Embryonic facial prominence (tissue), 1 donor: ENCODE measurements around the gene RGS17.
"Not testable (repeated sequence)": the region's sequence is repeated elsewhere in the genome, so short reads cannot be mapped to it uniquely, and the experiment has no call there.

Source experiments
- DNase-seq: peaks from one replicate; pipeline ENCODE4 v3.0.0-alpha.2; 2016; ENCODE audit errors: extremely low spot score

The RGS17 gene

DNA sequence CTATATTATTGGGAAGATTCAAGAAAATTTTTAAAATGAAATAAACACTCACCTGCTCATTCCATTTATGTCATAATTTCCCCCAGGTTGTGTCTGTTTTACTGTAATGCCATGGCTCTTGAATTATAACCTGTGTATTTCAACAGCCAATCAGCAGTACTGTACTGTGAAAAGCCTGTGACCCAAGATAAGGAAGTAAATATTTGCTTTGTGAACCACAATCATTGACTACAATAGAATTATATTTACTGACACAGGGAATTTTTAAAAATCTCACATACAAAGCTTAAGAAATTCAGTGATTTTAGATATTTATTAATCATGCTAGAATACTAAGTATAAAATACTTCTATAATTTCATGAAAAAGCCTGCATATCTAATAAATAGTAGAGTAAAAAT lies 6.0 kb downstream of the RGS17 start:
- no peak for DNase-seq

GRCh38 chr6:153123801-153124200 lies 7.3 kb downstream of the RGS17 start:
- DNase-seq, result no peak

DNA sequence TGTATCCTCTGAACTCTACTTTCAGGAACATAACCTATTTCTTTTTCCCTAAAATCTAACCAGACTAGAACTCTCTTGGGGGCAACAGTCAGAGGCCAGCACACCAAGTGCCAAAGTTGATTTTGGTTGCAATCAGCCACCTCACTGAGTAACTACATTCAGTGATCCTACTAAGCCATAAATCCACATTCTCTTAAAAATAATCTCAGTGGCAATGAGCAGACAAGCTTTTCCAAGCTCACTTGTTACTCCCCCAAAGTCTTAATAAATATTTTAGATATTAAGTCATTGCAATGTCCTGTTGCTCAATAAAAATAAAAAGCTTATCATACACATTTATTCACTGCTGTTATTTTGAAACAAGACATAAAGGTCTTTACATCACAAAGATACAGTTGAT lies 9.8 kb downstream of the RGS17 start:
- no peak for DNase-seq

GRCh38 chr6:153117986-153118879 lies 12.8 kb downstream of the RGS17 start:
- DNase-seq, result no peak

GRCh38 chr6:153111082-153111481 lies 20.0 kb downstream of the RGS17 start:
- not testable (repeated sequence) for DNase-seq

DNA sequence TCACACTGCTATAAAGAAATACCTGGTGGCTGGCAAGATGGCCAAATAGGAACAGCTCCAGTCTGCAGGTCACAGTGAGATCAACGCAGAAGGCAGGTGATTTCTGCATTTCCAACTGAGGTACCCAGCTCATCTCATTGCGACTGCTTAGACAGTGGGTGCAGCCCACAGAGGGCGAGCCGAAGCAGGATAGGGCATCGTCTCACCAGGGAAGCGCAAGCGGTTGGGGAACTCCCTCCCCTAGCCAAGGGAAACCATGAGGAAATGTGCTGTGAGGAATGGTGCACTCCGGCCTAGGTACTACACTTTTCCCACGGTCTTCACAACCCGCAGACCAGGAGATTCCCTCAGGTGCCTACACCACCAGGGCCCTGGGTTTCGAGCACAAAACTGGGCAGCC lies 20.5 kb downstream of the RGS17 start:
- DNase-seq, result not testable (repeated sequence)

- DNase-seq, result no peak
Measured at GRCh38 chr6:153108315-153108714, 22.8 kb downstream of the RGS17 start.

DNA sequence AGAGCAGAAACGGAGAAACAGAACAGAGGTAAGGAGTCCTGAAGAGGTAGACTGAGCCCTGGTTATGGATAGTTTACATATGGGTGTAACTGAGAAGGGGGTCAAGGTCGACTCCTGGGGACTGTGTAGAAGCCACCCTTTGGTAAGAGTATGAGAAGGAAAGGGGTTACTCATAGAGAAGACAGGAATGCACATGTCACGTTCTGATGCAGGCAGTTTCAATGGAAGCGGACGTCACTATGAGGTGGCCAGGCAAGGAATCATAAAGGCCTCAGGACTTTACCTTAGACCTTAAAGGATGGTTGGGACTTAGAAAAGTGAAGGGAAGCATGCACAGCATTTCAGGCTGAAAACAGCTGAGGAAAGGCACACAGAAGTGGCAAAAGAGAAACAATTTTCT lies 25.1 kb downstream of the RGS17 start:
- no peak for DNase-seq

GRCh38 chr6:153104220-153104619 lies 26.9 kb downstream of the RGS17 start:
- DNase-seq, result no peak

GRCh38 chr6:153103319-153103655 lies 27.8 kb downstream of the RGS17 start:
- no peak for DNase-seq

DNA sequence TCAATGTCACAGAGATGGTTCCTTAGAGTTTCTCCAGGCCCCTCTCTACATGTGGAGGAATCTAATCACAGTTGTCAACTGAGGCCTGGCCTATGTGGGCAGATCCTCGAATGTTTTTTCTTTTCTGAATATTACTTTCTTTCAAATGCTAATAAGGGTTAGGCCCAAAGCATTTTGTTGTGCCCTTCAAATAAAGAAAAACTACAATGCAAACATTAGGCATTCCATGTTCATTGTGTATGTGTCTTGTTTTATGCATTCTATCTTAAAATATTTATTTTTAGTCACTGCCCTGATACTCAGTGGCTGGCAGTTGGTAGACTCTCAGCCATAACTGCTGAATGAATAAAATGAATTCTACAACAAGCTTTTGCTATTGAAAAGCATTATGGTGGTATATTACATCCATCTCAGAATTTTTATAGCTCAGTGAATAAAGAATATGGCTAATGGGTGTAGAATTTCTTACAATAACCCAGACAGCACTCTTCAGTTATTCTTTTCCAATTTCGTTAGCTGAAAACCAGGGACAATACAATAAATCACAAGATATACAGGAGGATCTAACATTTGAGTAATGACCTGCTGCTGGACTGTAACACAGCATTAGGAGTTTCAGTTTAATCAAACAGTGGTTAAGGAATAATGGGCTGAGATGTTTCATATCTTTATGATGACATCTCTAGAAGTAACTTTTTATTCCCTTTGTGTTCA lies 28.3 kb downstream of the RGS17 start:
- no peak for DNase-seq

GRCh38 chr6:153101461-153101860 lies 29.6 kb downstream of the RGS17 start:
- no peak for DNase-seq

DNA sequence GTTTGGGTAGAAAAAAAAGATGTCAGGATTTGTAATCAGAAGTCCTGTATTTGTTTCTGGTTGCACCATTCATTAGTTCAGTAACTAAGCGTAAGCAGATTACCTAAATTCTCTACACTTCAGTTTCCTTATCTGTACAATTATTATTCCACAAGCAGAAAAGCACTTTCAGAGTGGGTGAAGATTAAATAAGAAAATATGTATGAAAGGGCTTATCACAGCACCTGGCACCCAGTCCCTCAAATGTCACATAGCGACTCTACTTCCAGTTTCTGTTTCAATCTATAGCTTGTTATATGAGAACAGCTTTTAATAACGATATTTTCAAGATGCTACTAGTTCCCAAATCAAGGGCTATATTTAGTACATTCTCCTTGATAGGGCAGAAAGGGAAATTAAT lies 31.4 kb downstream of the RGS17 start:
- DNase-seq, result no peak

GRCh38 chr6:153096792-153097191 lies 34.3 kb downstream of the RGS17 start:
- DNase-seq, result no peak

GRCh38 chr6:153096031-153096430 lies 35.1 kb downstream of the RGS17 start:
- no peak for DNase-seq

DNA sequence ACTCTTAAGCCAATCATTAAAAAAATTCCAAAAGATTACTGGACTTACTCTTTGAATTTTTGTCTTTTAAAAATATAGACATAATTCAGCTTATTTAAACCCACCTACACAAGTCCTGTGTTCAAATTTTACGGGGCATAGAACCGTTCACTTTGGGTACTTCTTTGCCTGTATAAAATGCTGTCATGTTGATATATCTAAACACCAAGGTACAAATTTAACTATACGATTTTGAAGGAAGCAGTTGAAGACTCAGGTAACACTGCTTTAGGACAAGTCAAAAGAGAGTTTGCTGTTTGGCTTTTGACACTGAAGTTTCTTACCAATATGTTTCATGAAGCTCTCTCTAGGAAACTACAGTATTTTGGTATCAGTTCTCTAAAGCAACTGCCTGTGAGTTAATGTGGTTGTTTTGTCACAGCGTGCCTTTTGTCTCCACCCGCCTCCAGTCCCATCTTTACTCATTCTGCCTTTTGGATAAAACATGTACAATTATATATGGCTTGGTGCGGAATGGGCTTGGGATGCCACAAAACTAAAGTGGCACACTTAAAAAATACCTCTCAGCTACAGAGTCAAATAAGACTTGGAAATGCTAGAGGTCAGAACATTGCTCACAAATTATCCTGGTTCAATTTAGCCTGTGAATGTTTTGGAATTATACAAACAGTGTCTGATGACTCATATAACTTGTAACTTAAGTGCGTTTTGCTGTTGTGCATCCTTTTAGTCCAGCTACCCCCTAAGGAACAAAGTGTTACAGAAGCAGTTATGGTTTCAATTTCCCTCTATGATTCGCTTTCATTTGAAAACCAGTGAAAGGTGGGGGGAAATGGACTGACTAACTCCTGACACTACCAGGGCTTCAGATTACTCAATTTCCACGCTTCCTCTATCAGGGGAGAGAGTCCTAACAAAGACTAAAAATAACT lies 38.7 kb downstream of the RGS17 start:
- DNase-seq, result no peak

DNA sequence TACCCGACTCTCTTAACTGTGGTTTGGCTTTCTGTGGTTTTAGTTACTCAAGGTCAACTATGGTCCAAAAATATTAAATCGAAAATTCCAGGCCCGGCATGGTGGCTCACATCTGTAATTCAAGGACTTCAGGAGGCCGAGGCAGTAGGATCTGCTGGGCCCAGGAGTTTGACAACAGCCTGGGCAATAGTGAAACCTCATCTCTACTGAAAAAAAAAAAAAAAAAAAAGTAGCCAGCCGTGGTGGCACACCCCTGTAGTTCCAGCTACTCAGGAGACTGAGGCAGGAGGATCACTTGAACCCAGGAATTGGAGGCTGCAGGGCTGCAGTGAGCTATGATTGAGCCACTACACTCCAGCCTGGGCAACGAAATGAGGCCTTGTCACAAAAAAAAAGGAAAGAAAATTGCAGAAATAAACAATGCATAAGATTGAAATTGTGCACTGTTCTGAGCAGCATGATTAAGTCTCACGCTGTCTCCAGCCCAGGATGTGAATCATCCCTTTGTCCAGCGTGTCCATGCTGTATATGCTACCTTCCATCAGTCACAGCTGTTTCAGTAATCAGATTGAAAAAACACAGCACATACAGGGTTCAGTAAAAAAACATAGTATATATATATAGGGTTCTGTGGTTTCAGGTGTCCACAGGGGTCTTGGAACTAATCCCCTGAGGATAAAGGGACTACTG lies 40.7 kb downstream of the RGS17 start:
- no peak for DNase-seq

DNA sequence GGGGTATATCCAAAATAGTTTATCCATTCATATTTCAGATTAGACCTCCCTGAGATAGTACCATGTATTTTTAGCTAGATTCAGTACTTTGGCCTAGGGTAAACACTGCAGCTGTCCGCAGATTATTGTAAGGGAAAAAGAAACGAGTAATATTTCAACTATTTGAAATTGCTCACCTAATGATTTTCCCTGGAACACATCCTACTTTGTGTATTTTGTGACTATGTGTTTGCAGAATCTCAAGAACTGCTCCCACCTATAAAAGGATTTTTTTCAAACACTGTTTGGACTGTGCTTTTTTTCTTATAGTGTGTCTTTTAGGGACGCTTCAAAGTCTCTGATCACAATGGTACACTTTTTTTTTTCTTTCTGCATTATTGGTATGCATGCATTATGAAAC lies 42.3 kb downstream of the RGS17 start:
- DNase-seq, result no peak

DNA sequence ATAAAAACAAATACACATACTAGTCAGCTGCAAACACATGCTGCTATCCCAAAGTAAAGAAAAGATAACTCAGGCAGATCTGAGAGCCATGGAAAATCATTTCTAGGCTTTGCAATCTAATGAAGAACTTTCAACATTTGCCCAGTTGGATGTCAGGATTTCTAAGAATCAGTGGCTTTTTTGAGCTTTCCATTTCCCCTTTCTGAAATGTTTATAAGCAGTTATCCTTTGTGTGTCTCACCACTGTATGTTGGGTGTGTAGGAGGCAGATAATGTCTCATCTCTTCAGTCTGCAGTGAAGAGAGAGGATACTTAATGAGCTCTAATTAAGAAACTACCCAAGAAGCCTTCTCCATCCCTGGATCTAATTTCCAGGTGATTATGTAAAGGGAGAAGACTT lies 43.6 kb downstream of the RGS17 start:
- no peak for DNase-seq

- DNase-seq, result no peak
Measured at GRCh38 chr6:153086225-153086990, 44.7 kb downstream of the RGS17 start.

DNA sequence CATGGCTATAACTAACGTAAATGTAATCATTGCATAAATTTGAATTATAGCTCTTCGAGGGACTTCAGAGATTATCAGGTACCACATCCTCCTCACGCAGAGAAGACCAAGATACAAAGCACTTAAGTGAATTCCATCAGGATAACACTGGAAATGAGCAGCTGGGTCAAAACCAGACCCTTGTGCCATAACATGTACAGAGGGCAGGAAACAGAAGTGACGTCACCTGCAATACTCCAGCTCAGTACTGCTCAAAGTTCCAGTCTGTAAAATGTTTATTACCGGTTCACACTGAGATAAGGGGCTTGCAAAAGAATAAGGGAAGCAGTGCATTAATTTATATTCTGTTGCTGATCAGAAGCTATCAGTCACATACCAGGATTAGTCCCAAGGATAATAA lies 45.8 kb downstream of the RGS17 start:
- no peak for DNase-seq
